Keratinocyte (primary cell): Measurements from ENCODE around the gene MOGAT1. TPM values are rescaled to one million over a fixed set of nuclear protein-coding genes. Genes with fewer than 3 reads are reported as not detected.

Source experiments
- DNase-seq: peaks from one replicate; pipeline ENCODE4 v3.0.0-alpha.2; 2011; ENCODE audit warnings: low read depth, missing footprints, low spot score
- FAIRE-seq: peaks from 2 replicates; lab custom pipeline; 2011; peaks lifted over from hg19 to GRCh38; lab: Jason Lieb, UNC
- H2AFZ ChIP-seq: 2 replicates; pipeline ENCODE4 v1.6.0; 2012; ENCODE audit warnings: low read length, control low read depth, inconsistent platforms; ENCODE audit not compliant: control insufficient read depth
- H3K27ac ChIP-seq: 2 replicates; pipeline ENCODE4 v1.5.1; 2011; ENCODE audit warnings: low read length; ENCODE audit not compliant: control insufficient read depth, insufficient read depth
- H3K27me3 ChIP-seq: 3 replicates; pipeline ENCODE4 v1.6.0; 2011; ENCODE audit warnings: low read length; ENCODE audit not compliant: control insufficient read depth, insufficient read depth; ENCODE audit errors: extremely low read depth
- H3K36me3 ChIP-seq, 2 experiments: 2 replicates in 1 of 2; 3 replicates in 1 of 2; pipeline ENCODE4 v1.5.1; 2011; ENCODE audit warnings: low read length in 2 of 2, mild to moderate bottlenecking in 1 of 2; ENCODE audit not compliant: control insufficient read depth in 2 of 2, insufficient read depth in 2 of 2; ENCODE audit errors: extremely low read depth in 1 of 2
- H3K4me1 ChIP-seq: 3 replicates; pipeline ENCODE4 v1.5.1; 2011; ENCODE audit warnings: low read length; ENCODE audit not compliant: control insufficient read depth, insufficient read depth; ENCODE audit errors: extremely low read depth
- H3K4me2 ChIP-seq: 3 replicates; pipeline ENCODE4 v1.6.0; 2011; ENCODE audit warnings: low read depth, low read length; ENCODE audit not compliant: control insufficient read depth, insufficient read depth; ENCODE audit errors: extremely low read depth
- H3K4me3 ChIP-seq, 3 experiments: fragments of 200-600 bp in 1 of 3; sonication (generic) in 1 of 3; 2 replicates in 2 of 3; 3 replicates in 1 of 3; pipeline ENCODE4 v1.5.1; 2011 to 2016; ENCODE audit warnings: low read length in 3 of 3, mild to moderate bottlenecking in 3 of 3, control low read depth in 2 of 3, inconsistent platforms in 1 of 3, low read depth in 1 of 3, mixed read lengths in 1 of 3, mixed run types in 1 of 3, moderate library complexity in 1 of 3; ENCODE audit not compliant: control insufficient read depth in 2 of 3, insufficient read depth in 2 of 3; ENCODE audit errors: extremely low read depth in 1 of 3
- H3K79me2 ChIP-seq: 2 replicates; pipeline ENCODE4 v1.6.0; 2012; ENCODE audit warnings: low read length; ENCODE audit not compliant: control insufficient read depth, insufficient read depth
- H3K9ac ChIP-seq: 3 replicates; pipeline ENCODE4 v1.6.0; 2011; ENCODE audit warnings: low read length; ENCODE audit not compliant: control insufficient read depth, insufficient read depth; ENCODE audit errors: extremely low read depth
- H3K9me1 ChIP-seq: 3 replicates; pipeline ENCODE4 v1.6.0; 2011; ENCODE audit warnings: low read length; ENCODE audit not compliant: control insufficient read depth, insufficient read depth; ENCODE audit errors: extremely low read depth
- H3K9me3 ChIP-seq: 2 replicates; pipeline ENCODE4 v1.5.1; 2012; ENCODE audit warnings: low read depth, low read length; ENCODE audit not compliant: control insufficient read depth
- H4K20me1 ChIP-seq: 3 replicates; pipeline ENCODE4 v1.6.0; 2011; ENCODE audit warnings: low read length; ENCODE audit not compliant: control insufficient read depth, insufficient read depth; ENCODE audit errors: extremely low read depth
- CTCF ChIP-seq, 3 experiments: IDR thresholded peaks in 1 of 3; conservative IDR thresholded peaks in 1 of 3; optimal IDR thresholded peaks in 1 of 3; 2 replicates in 2 of 3; 3 replicates in 1 of 3; pipeline versions ENCODE3 to v1.5.1; 2011; ENCODE audit warnings: low read length in 3 of 3, mild to moderate bottlenecking in 3 of 3, moderate library complexity in 2 of 3, control low read depth in 1 of 3, inconsistent platforms in 1 of 3; ENCODE audit not compliant: insufficient read depth in 2 of 3; ENCODE audit errors: extremely low read depth in 1 of 3
- EZH2 ChIP-seq: IDR thresholded peaks from one replicate; pipeline ENCODE4 v1.6.1; 2012; ENCODE audit warnings: inconsistent platforms, mild to moderate bottlenecking, low read length, moderate library complexity
- dilution Hi-C: fragments of 300-500 bp; cut with MboI; formaldehyde crosslinking; loops from one replicate; pipeline ENCODE4 v1.7.0; 2020; ENCODE audit warnings: low sequenced_read_pairs; ENCODE audit not compliant: extremely low pct_ligation_motif_present
- polyA plus RNA-seq, 5 experiments: library from polyadenylated mRNA; depleted of rRNA in 3 of 5; stranded (reverse) in 3 of 5; stranded (forward) in 1 of 5; unstranded in 1 of 5; fragments of >200 nt; gene quantifications; 1 replicate in 1 of 5; 2 replicates in 3 of 5; 3 replicates in 1 of 5; pipeline versions ENCODE4 v1.2.1 to v1.2.3, GENCODE V29; 2011 to 2012; ENCODE audit warnings: missing spikeins in 2 of 5, low read depth in 1 of 5, low replicate concordance in 1 of 5

Gene MOGAT1
- polyA plus RNA-seq, 1 donor (not counting 4 experiments of a cell fraction or from before 2014, with no cell fraction given): not detected

- dilution Hi-C loops: no loop called here
- Histone ChIP-seq H3K36me3 (no peaks in the 10 kb centered on the region), H4K20me1 (no peaks in the 10 kb centered on the region), H3K27me3 (no peaks in the 10 kb centered on the region), H2AFZ (no peak overlapping the region), H3K4me1 (no peaks in the 10 kb centered on the region), H3K9me3 (no peaks in the 10 kb centered on the region), H3K4me3 (no peak overlapping the region), H3K9me1 (no peaks in the 10 kb centered on the region), H3K79me2 (no peaks in the 10 kb centered on the region), H3K27ac (no peak overlapping the region), H3K4me2 (no peak overlapping the region), H3K9ac (no peak overlapping the region)
- TF ChIP-seq CTCF (optimal IDR thresholded peaks at IDR 0.05 in 1 of 3, IDR thresholded peaks at IDR 0.05 in 1 of 3, conservative IDR thresholded peaks at IDR 0.05 in 1 of 3; ENCODE audit: extremely low read depth in 1 of 3, insufficient read depth in 2 of 3, low read length in 3 of 3) (no peak), EZH2 (no peak)
- FAIRE-seq: no peak
- DNase-seq: no peak
These were observed 62.0 kb downstream of the MOGAT1 start for GRCh38 chr2:222733470-222733845.

- Histone ChIP-seq H3K27me3 (no peaks in the 10 kb centered on the region), H4K20me1 (no peaks in the 10 kb centered on the region), H3K4me3 (no peak overlapping the region), H3K27ac (no peak overlapping the region), H3K4me2 (no peak overlapping the region), H3K9me3 (no peaks in the 10 kb centered on the region), H3K79me2 (no peaks in the 10 kb centered on the region), H3K36me3 (no peaks in the 10 kb centered on the region), H3K9ac (no peak overlapping the region), H3K9me1 (no peaks in the 10 kb centered on the region), H3K4me1 (peaks cover 3% of the 10 kb centered on the region), H2AFZ (no peak overlapping the region)
- FAIRE-seq: no peak
- no peak for DNase-seq
- dilution Hi-C loops: no loop called here
- no peak for TF ChIP-seq CTCF (optimal IDR thresholded peaks at IDR 0.05 in 1 of 3, IDR thresholded peaks at IDR 0.05 in 1 of 3, conservative IDR thresholded peaks at IDR 0.05 in 1 of 3; ENCODE audit: extremely low read depth in 1 of 3, insufficient read depth in 2 of 3, low read length in 3 of 3)
- TF ChIP-seq EZH2: no peak
These were observed 62.6 kb downstream of the MOGAT1 start for GRCh38 chr2:222733846-222734702.
